Astrocyte (in vitro differentiated cells and primary cell): ENCODE measurements around the gene COQ8A.

Experiments
- CTCF ChIP-seq: IDR thresholded peaks from 2 replicates; pipeline ENCODE4 v1.5.1; 2011; ENCODE audit warnings: low read depth, mild to moderate bottlenecking, inconsistent platforms, low read length, moderate library complexity; ENCODE audit not compliant: insufficient read depth
- EZH2 ChIP-seq: IDR thresholded peaks from 2 replicates; pipeline ENCODE4 v1.6.1; 2012; ENCODE audit warnings: mild to moderate bottlenecking, low read length, inconsistent platforms; ENCODE audit not compliant: insufficient read depth

- TF ChIP-seq CTCF (no peak), EZH2 (no peak)
These were observed 10.2 kb downstream of the COQ8A start for GRCh38 chr1:226950316-226950715.
